Measurements from ENCODE around the gene FAXDC2. TPM values are rescaled to one million over a fixed set of nuclear protein-coding genes. Genes with fewer than 3 reads are reported as not detected.

FAXDC2 gene
- total RNA-seq, 2 experiments from 2014 or later = 0.10 to 0.13 TPM

- TF ChIP-seq EZH2phosphoT487 (IDR thresholded peaks at IDR 0.05; ENCODE audit: borderline replicate concordance, low read depth, low read length) (no peak), CTCF (conservative IDR thresholded peaks at IDR 0.05; ENCODE audit: low read length) (no peak)
- DNase-seq (ENCODE audit: low spot score) = no peak
- H3K36me3 ChIP-seq (ENCODE audit: insufficient read depth, low read length) = peaks cover 84% of the 10 kb centered on the region
- no peaks in the 10 kb centered on the region for H3K9me3 ChIP-seq (ENCODE audit: low read length)
- H3K79me2 ChIP-seq (ENCODE audit: insufficient read depth, low read depth, low read length) = no peaks in the 10 kb centered on the region
- no peaks in the 10 kb centered on the region for H3K9me2 ChIP-seq (ENCODE audit: insufficient read depth, low read length)
- H3K4me2 ChIP-seq (ENCODE audit: low read length) = no peak overlapping the region
- no peaks in the 10 kb centered on the region for H4K20me1 ChIP-seq (ENCODE audit: insufficient read depth, low read length)
- H2AFZ ChIP-seq (ENCODE audit: low read length) = no peak overlapping the region
- H3K27ac ChIP-seq (ENCODE audit: low read depth, low read length, poor library complexity, severe bottlenecking) = no peak overlapping the region
- ChIA-PET CTCF (ENCODE audit: unreplicated experiment) (no interaction called here), POLR2A (interaction anchor here (0.6 to 1.1 kb wide), 3 partner anchors 9 to 442 kb away, joined by 3 read pairs; no protein-coding TSS in a partner anchor)
- intact Hi-C loops (cut with micrococcal nuclease; ENCODE audit: unreplicated experiment) = no loop called here
- no peaks in the 10 kb centered on the region for H3K4me1 ChIP-seq (ENCODE audit: insufficient read depth, low read length, poor library complexity, severe bottlenecking)
- H3K4me3 ChIP-seq (ENCODE audit: low read depth, low read length, poor library complexity, severe bottlenecking) = no peak overlapping the region
- no TSS peak for BruUV-seq (replicated peaks)
Measured at GRCh38 chr5:154820383-154820782, 30.0 kb downstream of the FAXDC2 start.

- Histone ChIP-seq H3K79me2 (ENCODE audit: insufficient read depth, low read depth, low read length) (no peaks in the 10 kb centered on the region), H3K4me2 (ENCODE audit: low read length) (no peak overlapping the region), H3K27ac (ENCODE audit: low read depth, low read length, poor library complexity, severe bottlenecking) (no peak overlapping the region), H3K9me3 (ENCODE audit: low read length) (no peaks in the 10 kb centered on the region), H3K9me2 (ENCODE audit: insufficient read depth, low read length) (no peaks in the 10 kb centered on the region), H2AFZ (ENCODE audit: low read length) (no peak overlapping the region), H3K4me1 (ENCODE audit: insufficient read depth, low read length, poor library complexity, severe bottlenecking) (no peaks in the 10 kb centered on the region), H4K20me1 (ENCODE audit: insufficient read depth, low read length) (no peaks in the 10 kb centered on the region; the same call in 1 of the 2 replicates), H3K4me3 (ENCODE audit: low read depth, low read length, poor library complexity, severe bottlenecking) (no peak overlapping the region), H3K36me3 (ENCODE audit: insufficient read depth, low read length) (peaks cover 90% of the 10 kb centered on the region)
- ChIA-PET CTCF (ENCODE audit: unreplicated experiment) (no interaction called here), POLR2A (interaction anchor here (0.7 to 1.2 kb wide), 4 partner anchors 10 to 194 kb away, joined by 3 read pairs; no protein-coding TSS in a partner anchor)
- intact Hi-C loops (cut with micrococcal nuclease; ENCODE audit: unreplicated experiment) = no loop called here
- no peak for DNase-seq (ENCODE audit: low spot score)
- no TSS peak for BruUV-seq (replicated peaks)
- TF ChIP-seq EZH2phosphoT487 (IDR thresholded peaks at IDR 0.05; ENCODE audit: borderline replicate concordance, low read depth, low read length) (no peak), CTCF (conservative IDR thresholded peaks at IDR 0.05; ENCODE audit: low read length) (no peak)
Measured at GRCh38 chr5:154819546-154819945, 30.9 kb downstream of the FAXDC2 start.

- Histone ChIP-seq H3K4me1 (ENCODE audit: insufficient read depth, low read length, poor library complexity, severe bottlenecking) (no peaks in the 10 kb centered on the region), H3K4me2 (ENCODE audit: low read length) (no peak overlapping the region), H3K9me2 (ENCODE audit: insufficient read depth, low read length) (no peaks in the 10 kb centered on the region), H3K79me2 (ENCODE audit: insufficient read depth, low read depth, low read length) (no peaks in the 10 kb centered on the region), H3K4me3 (ENCODE audit: low read depth, low read length, poor library complexity, severe bottlenecking) (no peak overlapping the region), H3K9me3 (ENCODE audit: low read length) (no peaks in the 10 kb centered on the region), H3K27ac (ENCODE audit: low read depth, low read length, poor library complexity, severe bottlenecking) (no peak overlapping the region), H3K36me3 (ENCODE audit: insufficient read depth, low read length) (peaks cover 89% of the 10 kb centered on the region), H2AFZ (ENCODE audit: low read length) (no peak overlapping the region), H4K20me1 (ENCODE audit: insufficient read depth, low read length) (no peaks in the 10 kb centered on the region; the same call in 1 of the 2 replicates)
- no TSS peak for BruUV-seq (replicated peaks)
- ChIA-PET POLR2A (interaction anchor here (0.6 to 1.2 kb wide), 2 partner anchors 28 to 38 kb away, joined by 3 read pairs; no protein-coding TSS in a partner anchor), CTCF (ENCODE audit: unreplicated experiment) (no interaction called here)
- intact Hi-C loops (cut with micrococcal nuclease; ENCODE audit: unreplicated experiment) = no loop called here
- TF ChIP-seq EZH2phosphoT487 (IDR thresholded peaks at IDR 0.05; ENCODE audit: borderline replicate concordance, low read depth, low read length) (no peak), CTCF (conservative IDR thresholded peaks at IDR 0.05; ENCODE audit: low read length) (no peak)
- no peak for DNase-seq (ENCODE audit: low spot score)
Measured at GRCh38 chr5:154818471-154819116, 31.8 kb downstream of the FAXDC2 start.

Measured in OCI-LY7 (cell line).